Duodenal mucosa (tissue), 2 donors: Measurements from ENCODE around the gene PNMA6F.
"Not testable (repeated sequence)": the region's sequence is repeated elsewhere in the genome, so short reads cannot be mapped to it uniquely, and the experiment has no call there.

Experiments used
- H3K27ac ChIP-seq: one replicate; pipeline ENCODE4 v1.7.0; 2013; ENCODE audit warnings: low read depth, low read length
- H3K27me3 ChIP-seq, 2 donors: one replicate each; pipeline ENCODE4 v1.7.0; 2013; ENCODE audit warnings: low read length in 2 of 2, control low read depth in 1 of 2; ENCODE audit not compliant: insufficient read depth in 2 of 2, control insufficient read depth in 1 of 2
- H3K36me3 ChIP-seq, 2 donors: one replicate each; pipeline ENCODE4 v1.7.0; 2013; ENCODE audit warnings: low read length in 2 of 2, control low read depth in 1 of 2; ENCODE audit not compliant: insufficient read depth in 2 of 2, control insufficient read depth in 1 of 2
- H3K4me1 ChIP-seq, 2 donors: one replicate each; pipeline ENCODE4 v1.7.0; 2013; ENCODE audit warnings: low read length in 2 of 2, control low read depth in 1 of 2; ENCODE audit not compliant: insufficient read depth in 2 of 2, control insufficient read depth in 1 of 2
- H3K4me3 ChIP-seq, 2 donors: one replicate each; pipeline ENCODE4 v1.7.0; 2013; ENCODE audit warnings: low read length in 2 of 2, low read depth in 1 of 2
- H3K9ac ChIP-seq, 2 donors: one replicate each; pipeline ENCODE4 v1.7.0; 2013; ENCODE audit warnings: low read length in 2 of 2, low read depth in 1 of 2
- H3K9me3 ChIP-seq, 2 donors: one replicate each; pipeline ENCODE4 v1.7.0; 2013; ENCODE audit warnings: low read length in 2 of 2, control low read depth in 1 of 2; ENCODE audit not compliant: control insufficient read depth in 1 of 2

PNMA6F gene

GRCh38 chrX:153279304-153279703 lies 42.3 kb downstream of the PNMA6F start:
- H3K9ac ChIP-seq, H3K27ac ChIP-seq, H3K27me3 ChIP-seq, H3K9me3 ChIP-seq, H3K36me3 ChIP-seq, H3K4me3 ChIP-seq, H3K4me1 ChIP-seq: not testable (repeated sequence)

- H3K27ac ChIP-seq, H3K9ac ChIP-seq, H3K9me3 ChIP-seq, H3K4me1 ChIP-seq, H3K36me3 ChIP-seq, H3K27me3 ChIP-seq, H3K4me3 ChIP-seq: not testable (repeated sequence)
Measured at GRCh38 chrX:153276049-153276448, 45.5 kb downstream of the PNMA6F start.

GRCh38 chrX:153275418-153275817 lies 46.1 kb downstream of the PNMA6F start:
- H3K9me3 ChIP-seq, H3K27me3 ChIP-seq, H3K9ac ChIP-seq, H3K27ac ChIP-seq, H3K4me1 ChIP-seq, H3K36me3 ChIP-seq, H3K4me3 ChIP-seq: not testable (repeated sequence)

GRCh38 chrX:153272584-153272983 lies 49.0 kb downstream of the PNMA6F start:
- not testable (repeated sequence) for H3K9ac ChIP-seq, H3K27me3 ChIP-seq, H3K9me3 ChIP-seq, H3K4me3 ChIP-seq, H3K36me3 ChIP-seq, H3K27ac ChIP-seq, H3K4me1 ChIP-seq

GRCh38 chrX:153272070-153272469 lies 49.5 kb downstream of the PNMA6F start:
- H3K36me3 ChIP-seq, H3K27ac ChIP-seq, H3K9me3 ChIP-seq, H3K4me1 ChIP-seq, H3K4me3 ChIP-seq, H3K9ac ChIP-seq, H3K27me3 ChIP-seq: not testable (repeated sequence)
